ENCODE data around the gene CARD19. TPM values are rescaled to one million over a fixed set of nuclear protein-coding genes. Genes with fewer than 3 reads are reported as not detected.

Gene CARD19
- total and polyA plus RNA-seq, 9 of the 15 experiments (the other 6 are each of a cell fraction or from before 2014, with no cell fraction given): 0.90 to 34.9 (median 14.6) TPM

DNA sequence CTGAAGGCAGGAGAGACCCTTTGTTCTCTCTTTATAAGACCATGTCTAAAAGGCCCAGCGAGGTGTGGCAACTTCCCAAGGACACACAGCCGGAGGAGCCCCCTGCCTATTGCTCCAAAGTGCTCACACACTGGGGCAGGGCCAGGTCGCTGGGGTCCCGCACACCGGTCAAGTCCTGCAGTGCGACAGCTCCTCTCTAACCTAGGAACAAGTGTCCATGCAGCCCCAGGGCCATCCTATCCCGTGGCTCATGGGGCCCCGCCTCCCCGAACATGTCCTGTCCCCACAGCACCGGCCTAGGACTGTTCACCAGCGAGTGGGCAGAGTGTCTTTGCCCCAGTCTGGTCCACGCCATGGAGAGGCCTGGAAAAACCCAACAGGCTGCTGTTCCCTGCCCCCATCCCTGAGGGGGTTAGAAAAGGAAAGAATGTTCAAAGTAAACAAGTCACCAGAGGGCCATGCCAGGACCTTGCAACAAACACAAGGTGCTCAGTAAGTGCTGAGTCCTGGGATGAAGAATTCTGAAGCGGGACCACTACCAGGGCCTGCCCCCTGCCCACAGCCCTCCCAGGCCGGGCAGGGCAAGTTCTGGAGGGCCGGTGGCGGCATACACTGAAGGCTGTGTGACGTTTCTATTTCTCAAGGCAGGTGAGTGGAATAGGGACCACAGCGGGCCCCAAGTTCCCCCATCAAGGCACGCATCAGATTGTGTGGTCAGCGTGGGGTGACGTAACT, 37.1 kb downstream of the CARD19 start (continued):
- TF ChIP-seq ELF2 (CRISPR knock-in tag; IDR thresholded peaks at IDR 0.05): no peak
- no peak for TF ChIP-seq IFI16 (CRISPR knock-in tag; IDR thresholded peaks at IDR 0.05)
- TF ChIP-seq JUND (IDR thresholded peaks at IDR 0.05; ENCODE audit: borderline replicate concordance, low read depth, low read length): peak; percentile 88
- peak; percentile 85; the same call in 1 of the 3 replicates for TF ChIP-seq JUND (tag; IDR thresholded peaks at IDR 0.05; ENCODE audit: borderline replicate concordance, low read depth, low read length)
- no peak for TF ChIP-seq MYNN (IDR thresholded peaks at IDR 0.05)
- TF ChIP-seq MYNN (CRISPR knock-in tag; IDR thresholded peaks at IDR 0.05): no peak
- no peak for TF ChIP-seq DACH1 (IDR thresholded peaks at IDR 0.05; ENCODE audit: partially characterized antibody)
- TF ChIP-seq CEBPG (CRISPR knock-in tag; IDR thresholded peaks at IDR 0.05): peak; percentile 53; the same call in 1 of the 2 replicates
- peak; percentile 76 to 81; a peak in 3 of 4 replicates for TF ChIP-seq CEBPG (tag; conservative IDR thresholded peaks at IDR 0.05 in 1 of 2, IDR thresholded peaks at IDR 0.05 in 1 of 2)
- no peak for TF ChIP-seq ZNF699 (CRISPR knock-in tag; IDR thresholded peaks at IDR 0.05; ENCODE audit: insufficient replicate concordance)
- TF ChIP-seq, protein P1, sequence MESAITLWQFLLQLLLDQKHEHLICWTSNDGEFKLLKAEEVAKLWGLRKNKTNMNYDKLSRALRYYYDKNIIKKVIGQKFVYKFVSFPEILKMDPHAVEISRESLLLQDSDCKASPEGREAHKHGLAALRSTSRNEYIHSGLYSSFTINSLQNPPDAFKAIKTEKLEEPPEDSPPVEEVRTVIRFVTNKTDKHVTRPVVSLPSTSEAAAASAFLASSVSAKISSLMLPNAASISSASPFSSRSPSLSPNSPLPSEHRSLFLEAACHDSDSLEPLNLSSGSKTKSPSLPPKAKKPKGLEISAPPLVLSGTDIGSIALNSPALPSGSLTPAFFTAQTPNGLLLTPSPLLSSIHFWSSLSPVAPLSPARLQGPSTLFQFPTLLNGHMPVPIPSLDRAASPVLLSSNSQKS (CRISPR knock-in tag; IDR thresholded peaks at IDR 0.05): no peak
- TF ChIP-seq SRSF7 (optimal IDR thresholded peaks at IDR 0.05; ENCODE audit: low read depth, low read length): no peak
- no peak for TF ChIP-seq HOXB6 (CRISPR knock-in tag; IDR thresholded peaks at IDR 0.05; ENCODE audit: borderline replicate concordance)
- TF ChIP-seq HIVEP1 (CRISPR knock-in tag; IDR thresholded peaks at IDR 0.05): no peak
- TF ChIP-seq CREBBP (IDR thresholded peaks at IDR 0.05; ENCODE audit: low read depth, low read length): no peak
- no peak for TF ChIP-seq PHB2 (IDR thresholded peaks at IDR 0.05; ENCODE audit: low read depth)
- 0 out of 4 replicates have a peak, but pooled peaks of 1 of the 2 experiments have one; percentile 7 for TF ChIP-seq RCOR1 (IDR thresholded peaks at IDR 0.05; ENCODE audit: borderline replicate concordance in 1 of 2, low read depth in 2 of 2, low read length in 2 of 2)
- no peak for TF ChIP-seq HNRNPL (IDR thresholded peaks at IDR 0.05; ENCODE audit: low read depth, low read length)
- TF ChIP-seq, protein P2, sequence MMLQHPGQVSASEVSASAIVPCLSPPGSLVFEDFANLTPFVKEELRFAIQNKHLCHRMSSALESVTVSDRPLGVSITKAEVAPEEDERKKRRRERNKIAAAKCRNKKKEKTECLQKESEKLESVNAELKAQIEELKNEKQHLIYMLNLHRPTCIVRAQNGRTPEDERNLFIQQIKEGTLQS (IDR thresholded peaks at IDR 0.05): peak; percentile 96
- TF ChIP-seq, protein P2 (CRISPR knock-in tag; conservative IDR thresholded peaks at IDR 0.05): 0 out of 2 replicates have a peak, but pooled peaks have one; percentile 61
- TF ChIP-seq NFXL1 (CRISPR knock-in tag; IDR thresholded peaks at IDR 0.05): no peak
- peak; percentile 16 for TF ChIP-seq ZFP36 (IDR thresholded peaks at IDR 0.05; ENCODE audit: low read depth, low read length, partially characterized antibody)
- no peak for TF ChIP-seq ZNF224 (CRISPR knock-in tag; IDR thresholded peaks at IDR 0.05)
- TF ChIP-seq, protein P3, sequence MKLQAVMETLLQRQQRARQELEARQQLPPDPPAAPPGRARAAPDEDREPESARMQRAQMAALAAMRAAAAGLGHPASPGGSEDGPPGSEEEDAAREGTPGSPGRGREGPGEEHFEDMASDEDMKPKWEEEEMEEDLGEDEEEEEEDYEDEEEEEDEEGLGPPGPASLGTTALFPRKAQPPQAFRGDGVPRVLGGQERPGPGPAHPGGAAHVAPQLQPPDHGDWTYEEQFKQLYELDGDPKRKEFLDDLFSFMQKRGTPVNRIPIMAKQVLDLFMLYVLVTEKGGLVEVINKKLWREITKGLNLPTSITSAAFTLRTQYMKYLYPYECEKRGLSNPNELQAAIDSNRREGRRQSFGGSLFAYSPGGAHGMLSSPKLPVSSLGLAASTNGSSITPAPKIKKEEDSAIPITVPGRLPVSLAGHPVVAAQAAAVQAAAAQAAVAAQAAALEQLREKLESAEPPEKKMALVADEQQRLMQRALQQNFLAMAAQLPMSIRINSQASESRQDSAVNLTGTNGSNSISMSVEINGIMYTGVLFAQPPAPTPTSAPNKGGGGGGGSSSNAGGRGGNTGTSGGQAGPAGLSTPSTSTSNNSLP (IDR thresholded peaks at IDR 0.05; ENCODE audit: borderline replicate concordance, low read depth, low read length): no peak
- no peak for TF ChIP-seq ETV6 (IDR thresholded peaks at IDR 0.05; ENCODE audit: borderline replicate concordance in 1 of 2, low read depth in 2 of 2, low read length in 1 of 2)
- no peak for TF ChIP-seq ETV6 (CRISPR knock-in tag; IDR thresholded peaks at IDR 0.05; ENCODE audit: borderline replicate concordance)

All from K562 (cell line).